SK-N-SH (cell line): Measurements from ENCODE around the gene DDAH1.

Source experiments
- EZH2phosphoT487 ChIP-seq: fragments of 200-600 bp; sonication (generic); IDR thresholded peaks from 2 replicates; pipeline ENCODE4 v1.6.1; 2017; ENCODE audit warnings: low read depth, mixed run types, mild to moderate bottlenecking, antibody characterized with exemption, moderate library complexity, borderline replicate concordance
- NFIC ChIP-seq: IDR thresholded peaks from 2 replicates; pipeline ENCODE4 v1.4.0; 2012; ENCODE audit warnings: borderline replicate concordance
- POLR2AphosphoS5 ChIP-seq: IDR thresholded peaks from 2 replicates; pipeline ENCODE4 v1.6.1; 2012; ENCODE audit warnings: low read depth, low read length
- TAF1 ChIP-seq: IDR thresholded peaks from 2 replicates; pipeline ENCODE4 v1.6.1; 2012; ENCODE audit warnings: low read depth, mild to moderate bottlenecking, low read length, moderate library complexity, borderline replicate concordance

- TF ChIP-seq POLR2AphosphoS5 (no peak), NFIC (no peak), TAF1 (no peak), EZH2phosphoT487 (no peak)
Observed at GRCh38 chr1:85332575-85332974, 132.4 kb downstream of the DDAH1 start.
